Hypothalamus (tissue), 51 donors: ENCODE data around the gene TGFB1I1.
A peak's percentile ranks its signal among the peaks of the same experiment; 100 is the strongest.

Experiments used
- DNase-seq, 51 donors: peaks; one replicate each; lab custom pipeline; 2025; lab: John Stamatoyannopoulos, UW

Gene TGFB1I1

DNA sequence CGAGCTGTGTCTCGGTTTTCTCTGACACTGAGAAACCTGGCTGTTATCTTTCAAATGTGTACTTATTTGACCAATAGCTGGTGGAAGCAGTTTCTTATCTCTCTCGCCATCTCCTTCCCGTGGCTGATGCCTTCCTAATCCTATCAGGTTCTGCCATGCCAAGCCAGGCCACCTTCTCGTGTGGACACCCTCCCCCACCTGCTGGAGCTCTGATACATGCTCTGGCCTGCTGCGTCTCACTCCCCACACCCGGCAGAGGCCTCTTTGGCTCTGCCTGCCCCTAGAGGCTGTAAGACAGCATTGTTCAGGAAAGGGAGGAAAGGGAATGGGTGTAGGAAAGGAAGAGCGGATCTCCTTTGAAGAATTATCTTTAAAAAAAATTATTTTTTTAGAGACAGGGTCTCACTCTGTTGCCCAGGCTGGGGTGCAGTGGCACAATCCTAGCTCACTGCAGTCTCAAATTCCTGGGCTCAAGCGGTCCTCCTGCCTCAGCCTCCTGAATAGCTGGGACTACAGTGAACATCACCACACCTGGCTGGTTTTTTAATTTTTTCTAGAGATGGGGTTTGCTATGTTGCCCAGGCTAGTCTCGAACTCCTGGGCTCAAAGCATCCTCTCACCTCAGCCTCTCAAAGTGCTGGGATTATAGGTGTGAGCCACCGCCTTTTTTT is 20.1 kb upstream of the TGFB1I1 start:
- DNase-seq: peak in 21 of 51 donors; percentile 10 to 57 (median 32)

DNA sequence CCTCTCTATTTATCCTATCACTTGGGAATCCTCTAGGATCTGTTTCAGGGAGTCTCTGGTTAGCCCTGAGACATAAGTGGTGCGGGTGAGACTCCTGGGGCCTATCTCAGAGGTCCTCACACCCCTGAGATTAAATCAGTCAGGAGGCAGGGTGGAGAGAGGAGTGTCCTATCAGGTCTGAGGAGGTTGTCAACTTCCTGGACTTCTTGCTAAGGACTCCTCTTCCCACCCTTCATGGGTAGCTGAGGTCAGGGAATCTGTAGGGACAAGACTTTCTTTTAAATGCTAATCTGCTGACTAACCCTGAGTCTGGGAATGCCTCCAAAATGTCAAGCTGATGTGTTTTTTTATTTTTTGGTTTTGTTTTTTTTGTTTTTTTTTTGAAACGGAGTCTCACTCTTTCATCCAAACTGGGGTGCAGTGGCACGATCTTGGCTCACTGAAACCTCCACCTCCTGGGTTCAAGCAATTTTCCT is 19.3 kb upstream of the TGFB1I1 start:
- DNase-seq: peak in 1 of 51 donors; percentile 11

DNA sequence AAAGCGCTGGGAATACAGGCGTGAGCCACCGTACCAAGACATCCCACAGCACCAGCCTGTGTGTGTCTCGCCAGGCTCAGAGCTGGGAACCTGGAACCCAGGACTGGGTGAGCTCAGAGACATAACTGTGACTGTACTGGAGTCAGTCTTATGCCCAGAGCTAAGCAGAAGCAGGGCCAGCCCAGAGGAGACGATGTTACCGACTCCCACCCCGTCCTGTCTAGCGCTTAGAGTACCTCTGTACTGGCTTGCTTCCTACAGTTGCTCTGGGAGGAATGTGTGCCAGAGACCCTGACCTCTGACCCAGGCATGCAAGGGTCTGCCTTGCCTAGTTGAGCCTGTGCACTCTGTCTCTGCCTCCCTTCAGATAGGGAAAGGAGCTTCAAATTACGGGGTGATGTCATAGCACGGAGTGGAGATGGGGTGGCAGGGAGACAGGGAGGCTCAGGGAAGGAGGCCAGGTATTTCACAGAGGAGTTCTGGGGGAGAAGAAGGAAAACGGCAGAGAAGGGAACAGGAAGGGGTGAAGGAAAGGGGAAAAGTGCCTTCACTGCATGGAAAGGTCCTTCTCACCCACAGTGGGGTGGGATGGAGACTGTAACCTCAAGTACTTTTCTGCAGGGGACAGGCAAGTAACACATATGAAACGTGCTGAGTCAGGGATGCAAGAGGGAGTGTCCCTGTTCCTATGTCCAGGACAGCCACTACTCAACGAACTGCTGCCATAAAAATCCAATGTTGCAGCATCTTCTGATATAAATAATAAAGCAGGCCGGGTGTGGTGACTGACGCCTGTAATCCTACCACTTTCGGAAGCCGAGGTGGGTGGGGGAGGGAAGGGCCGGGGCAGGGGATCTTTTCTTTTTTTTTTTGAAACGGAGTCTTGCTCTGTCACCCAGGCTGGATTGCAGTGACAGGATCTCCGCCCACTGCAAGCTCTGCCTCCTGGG is 18.4 kb upstream of the TGFB1I1 start:
- DNase-seq: no peak

DNA sequence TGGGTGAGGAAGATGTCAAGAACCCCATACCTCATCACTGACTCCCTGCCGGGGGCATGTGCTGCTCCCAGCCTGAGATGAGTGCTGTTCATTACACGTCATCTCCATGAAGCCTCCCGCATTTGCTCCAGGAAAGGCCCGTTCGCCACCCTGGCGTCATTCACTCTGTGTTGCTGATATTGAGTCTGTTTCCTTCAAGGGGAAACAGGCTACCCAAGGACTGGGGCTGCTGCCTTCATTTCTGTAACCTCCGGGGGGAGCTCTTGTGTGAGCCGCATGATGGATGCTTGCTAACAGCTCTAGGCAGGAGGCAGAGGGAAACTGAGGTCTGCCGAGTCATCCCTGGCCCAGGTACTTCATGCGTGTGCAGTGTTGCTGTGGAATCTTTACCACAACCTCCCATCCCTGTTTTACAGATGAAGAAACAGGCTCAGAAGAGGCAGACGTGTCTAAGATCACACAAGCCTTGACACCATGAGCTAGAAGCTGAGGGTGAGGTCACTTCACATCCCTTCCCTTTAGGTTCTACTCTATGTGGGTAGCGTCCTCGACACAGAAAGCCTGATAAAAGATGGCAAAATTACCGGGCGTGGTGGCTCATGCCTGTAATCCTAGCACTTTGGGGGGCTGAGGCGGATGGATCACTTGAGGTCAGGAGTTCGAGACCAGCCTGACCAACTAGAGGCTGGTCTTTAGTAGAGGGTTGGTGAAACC is 16.2 kb upstream of the TGFB1I1 start:
- peak in 1 of 51 donors; percentile 7 for DNase-seq

DNA sequence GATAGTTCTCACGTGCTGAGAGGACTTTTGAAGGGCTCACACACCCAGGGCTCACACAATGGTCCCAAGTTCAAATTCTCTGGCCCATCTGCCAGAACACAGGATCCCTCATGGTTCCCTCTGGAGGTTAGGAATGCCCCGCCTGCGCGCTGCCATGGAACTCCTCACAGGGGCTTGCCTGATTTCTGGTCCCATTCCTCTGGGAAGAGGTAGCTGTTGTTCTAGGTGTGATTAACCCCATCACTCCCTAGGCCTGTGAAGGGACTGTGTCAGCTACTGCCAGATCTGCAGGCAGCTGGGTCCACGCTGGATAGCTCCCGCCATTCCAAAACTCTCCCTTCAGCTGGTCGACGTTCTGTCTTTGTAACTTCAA is 15.0 kb upstream of the TGFB1I1 start:
- DNase-seq: no peak

DNA sequence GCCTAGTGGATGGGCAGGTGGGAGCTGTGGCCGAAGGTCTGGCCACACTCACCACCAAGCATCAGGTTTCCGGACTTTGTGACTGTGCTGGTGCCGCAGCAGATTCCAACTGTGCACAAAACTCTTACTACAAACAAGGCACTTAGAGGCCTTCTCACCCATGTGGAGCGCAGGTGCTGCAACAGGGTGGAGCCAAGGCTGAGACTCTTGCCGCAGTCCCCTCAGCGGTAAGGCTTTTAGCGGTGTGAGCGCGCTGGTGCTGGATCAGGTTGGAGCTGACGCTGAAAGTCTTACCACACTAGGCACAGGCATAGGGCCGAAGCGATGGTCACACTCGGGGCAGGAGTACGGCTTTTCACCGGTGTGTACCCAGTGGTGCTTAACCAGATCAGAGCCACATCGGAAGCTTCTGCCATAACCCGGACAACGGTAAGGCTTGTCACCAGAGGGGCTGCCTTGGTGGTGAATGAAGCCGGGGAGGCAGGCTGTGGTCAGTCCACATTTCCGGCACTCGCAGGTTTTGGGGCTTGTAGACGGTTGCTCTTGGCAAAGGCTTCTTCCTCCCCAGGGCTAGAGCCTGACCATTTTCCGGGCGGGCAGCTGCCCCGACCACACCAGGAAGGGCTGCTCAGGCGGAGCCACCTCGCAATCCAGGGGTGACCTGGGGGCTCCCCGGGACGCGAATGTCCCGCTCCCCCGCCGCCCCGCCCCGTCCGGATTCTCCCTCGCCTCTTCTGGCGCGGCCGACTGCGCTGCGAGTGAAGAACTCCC is 13.7 kb upstream of the TGFB1I1 start:
- peak in 5 of 51 donors; percentile 33 to 64 (median 52) for DNase-seq

DNA sequence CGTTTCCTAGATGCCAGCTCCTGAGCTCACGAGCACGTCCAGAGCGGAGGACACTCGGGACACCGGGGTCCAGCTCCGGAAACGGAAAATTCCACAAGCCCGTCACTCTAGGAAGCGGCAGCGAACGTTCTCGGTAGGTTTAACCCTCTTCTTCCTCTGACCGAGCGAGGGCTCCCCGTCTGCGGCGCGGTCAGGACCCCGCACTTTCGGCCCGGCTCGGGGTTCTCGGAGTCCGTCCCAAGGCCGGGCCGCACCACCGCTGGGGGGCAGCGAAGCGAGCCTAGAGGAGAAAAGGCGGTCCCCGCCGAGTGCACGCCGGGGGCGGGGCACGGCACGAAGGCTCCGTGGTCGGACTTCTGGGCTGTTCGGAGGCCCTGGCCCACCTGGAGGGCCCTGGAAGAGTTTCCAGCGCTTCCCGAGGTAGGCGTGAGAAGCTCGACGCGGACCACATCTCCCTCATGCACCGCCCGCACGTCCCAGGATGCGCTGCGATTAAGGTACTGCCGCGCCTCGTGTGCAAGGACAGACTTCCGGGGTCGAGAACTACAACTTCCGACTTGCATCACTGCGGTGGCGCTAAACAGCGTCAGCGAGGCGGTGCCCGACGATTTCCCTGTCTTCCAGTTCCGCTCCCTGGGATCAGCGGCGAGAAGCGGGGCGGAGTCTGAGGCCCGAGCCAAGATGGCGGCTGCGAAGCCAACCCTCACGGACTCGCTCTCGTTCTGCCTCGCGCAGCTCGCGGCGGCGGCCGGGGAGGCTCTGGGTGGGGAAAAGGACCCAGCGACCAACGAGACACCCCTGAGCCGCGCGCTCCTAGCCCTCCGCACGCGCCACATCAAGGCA is 12.9 kb upstream of the TGFB1I1 start, which contains the start of gene ARMC5:
Gene ARMC5 (plus strand): TSS at position 658 of the 843 bp plus-strand sequence. CDS start 24 bp downstream, at position 682.
- peak; percentile 88 to 99 (median 97) for DNase-seq

DNA sequence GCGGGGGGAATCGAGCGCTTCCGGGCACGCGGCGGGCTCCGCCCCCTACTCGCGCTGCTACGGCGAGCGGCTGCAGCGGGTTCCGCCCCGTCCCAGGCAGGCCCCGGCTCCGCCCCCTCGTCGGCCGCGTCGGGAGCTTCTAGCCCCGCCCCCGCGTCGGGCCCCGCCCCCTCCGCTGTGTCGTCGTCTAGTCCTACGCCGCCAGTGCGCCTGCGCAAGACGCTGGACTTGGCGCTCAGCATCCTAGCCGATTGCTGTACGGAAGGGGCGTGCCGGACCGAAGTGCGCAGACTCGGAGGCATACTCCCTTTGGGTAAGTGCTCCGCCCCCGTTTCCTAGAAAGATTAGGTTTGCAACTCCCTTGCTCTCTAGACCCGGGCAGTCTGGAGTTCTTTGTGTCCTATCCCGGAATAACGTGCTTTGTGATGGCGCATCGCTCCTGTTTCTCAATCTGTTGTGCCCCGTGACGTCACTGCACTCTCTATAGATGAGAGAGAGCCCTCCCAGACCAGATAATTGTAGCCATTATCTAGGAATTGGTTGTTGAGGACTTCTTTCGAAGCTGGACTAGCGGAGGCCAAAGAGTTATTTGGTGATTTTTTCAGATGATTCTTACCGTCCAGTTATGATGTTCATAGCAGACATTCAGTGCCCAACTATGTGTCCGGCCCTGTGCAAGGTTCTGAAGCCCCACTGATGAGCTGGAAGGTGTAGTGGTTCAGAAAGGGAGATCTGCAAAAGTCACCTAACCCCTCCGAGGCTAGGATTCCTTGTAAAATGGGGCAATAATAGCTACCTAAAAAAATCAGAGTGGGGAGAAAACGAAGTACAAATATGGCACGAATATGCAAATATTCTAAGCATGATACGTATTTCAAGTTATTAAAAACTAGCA is 12.0 kb upstream of the TGFB1I1 start:
- peak; percentile 96 to 100 (median 99) for DNase-seq

DNA sequence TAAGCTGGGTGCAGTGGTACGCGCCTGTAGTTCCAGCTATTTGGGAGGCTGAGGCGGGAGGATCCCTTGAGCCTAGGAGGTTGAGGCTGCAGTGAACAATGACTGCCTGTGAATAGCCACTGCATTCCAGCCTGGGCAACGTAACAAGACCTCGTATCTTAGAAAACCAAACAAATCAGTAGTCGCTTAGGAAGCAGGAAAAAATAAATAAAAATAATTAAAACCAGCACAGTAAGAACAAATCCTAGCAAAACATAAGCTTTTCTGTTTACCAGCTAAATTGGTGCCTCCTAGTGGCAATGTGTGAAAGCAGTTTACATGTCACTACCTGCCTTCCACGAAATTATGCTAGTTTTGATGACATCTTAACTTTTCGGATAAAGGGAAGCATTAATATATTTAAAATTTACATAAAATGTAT is 11.4 kb upstream of the TGFB1I1 start:
- DNase-seq: no peak

DNA sequence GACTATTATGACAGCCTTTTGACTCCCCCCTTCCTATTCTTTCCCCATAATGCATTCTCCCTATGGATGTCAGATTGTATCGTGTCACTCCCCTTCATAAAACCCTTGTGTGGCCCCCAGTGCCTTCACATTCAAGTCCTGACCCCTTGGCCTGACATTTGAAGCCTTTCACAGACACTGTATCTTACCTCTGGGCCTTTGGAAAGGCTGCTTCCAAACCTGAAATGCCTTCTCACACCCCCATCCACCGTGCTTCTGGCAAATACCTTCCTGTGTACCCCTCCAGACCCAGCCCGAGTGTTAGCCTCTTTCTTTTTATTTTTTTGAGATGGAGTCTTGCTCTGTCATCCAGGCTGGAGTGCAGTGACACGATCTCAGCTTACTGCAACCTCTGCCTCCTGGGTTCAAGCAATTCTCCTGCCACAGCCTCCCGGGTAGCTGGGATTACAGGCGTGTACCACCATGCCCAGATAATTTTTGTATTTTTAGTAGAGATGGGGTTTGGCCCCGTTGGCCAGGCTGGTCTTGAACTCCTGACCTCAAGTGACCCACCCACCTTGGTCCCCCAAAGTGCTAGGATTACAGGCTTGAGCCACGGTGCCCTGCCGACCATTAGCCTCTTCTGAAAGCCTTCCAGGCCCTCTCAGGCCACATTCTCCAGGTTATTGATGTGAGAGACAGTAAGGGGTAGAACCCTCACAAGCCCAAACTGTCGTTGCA is 10.6 kb upstream of the TGFB1I1 start:
- DNase-seq: no peak

DNA sequence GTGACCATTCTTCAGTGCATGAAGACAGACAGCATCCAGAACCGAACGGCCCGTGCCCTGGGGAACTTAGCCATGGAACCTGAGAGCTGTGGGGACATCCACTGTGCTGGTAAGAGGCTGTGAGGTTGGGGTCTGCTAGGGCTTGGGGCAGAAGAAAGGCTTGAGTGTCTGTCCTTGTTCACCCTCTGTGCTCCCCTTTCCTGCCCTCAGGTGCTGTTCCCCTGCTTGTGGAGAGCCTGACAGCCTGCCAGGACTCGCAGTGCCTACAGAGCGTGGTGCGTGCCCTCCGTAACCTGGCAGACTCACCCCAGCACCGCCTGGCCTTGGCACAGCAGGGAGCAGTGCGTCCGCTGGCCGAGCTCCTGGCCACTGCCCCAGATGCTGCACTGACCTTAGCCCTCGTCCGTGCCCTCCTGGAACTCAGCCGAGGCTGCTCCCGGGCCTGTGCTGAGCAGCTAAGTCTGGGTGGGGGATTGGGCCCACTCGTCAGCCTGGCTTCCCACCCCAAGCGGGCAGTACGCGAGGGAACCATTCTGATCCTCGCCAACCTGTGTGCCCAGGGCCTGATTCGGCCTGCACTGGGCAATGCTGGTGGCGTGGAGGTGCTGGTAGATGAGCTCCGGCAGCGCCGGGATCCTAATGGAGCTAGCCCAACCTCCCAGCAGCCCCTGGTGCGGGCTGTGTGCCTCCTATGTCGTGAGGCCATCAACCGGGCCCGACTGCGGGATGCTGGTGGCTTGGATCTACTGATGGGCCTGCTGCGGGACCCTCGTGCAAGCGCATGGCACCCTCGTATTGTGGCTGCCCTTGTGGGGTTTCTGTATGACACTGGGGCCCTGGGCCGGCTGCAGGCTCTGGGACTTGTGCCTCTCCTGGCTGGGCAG is 9.8 kb upstream of the TGFB1I1 start:
- DNase-seq: no peak

DNA sequence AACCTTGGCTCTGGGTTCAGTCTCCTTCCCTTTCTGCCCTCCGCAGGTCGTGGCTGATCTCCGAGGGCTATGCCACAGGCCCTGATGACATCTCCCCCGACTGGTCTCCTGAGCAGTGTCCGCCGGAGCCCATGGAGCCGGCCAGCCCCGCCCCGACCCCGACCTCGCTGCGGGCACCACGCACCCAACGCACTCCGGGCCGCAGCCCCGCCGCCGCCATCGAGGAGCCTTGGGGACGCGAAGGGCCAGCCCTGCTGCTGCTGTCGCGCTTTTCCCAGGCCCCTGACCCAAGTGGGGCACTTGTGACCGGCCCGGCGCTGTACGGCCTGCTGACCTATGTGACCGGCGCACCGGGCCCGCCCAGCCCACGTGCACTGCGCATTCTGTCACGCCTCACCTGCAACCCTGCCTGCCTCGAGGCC is 7.6 kb upstream of the TGFB1I1 start:
- no peak for DNase-seq

DNA sequence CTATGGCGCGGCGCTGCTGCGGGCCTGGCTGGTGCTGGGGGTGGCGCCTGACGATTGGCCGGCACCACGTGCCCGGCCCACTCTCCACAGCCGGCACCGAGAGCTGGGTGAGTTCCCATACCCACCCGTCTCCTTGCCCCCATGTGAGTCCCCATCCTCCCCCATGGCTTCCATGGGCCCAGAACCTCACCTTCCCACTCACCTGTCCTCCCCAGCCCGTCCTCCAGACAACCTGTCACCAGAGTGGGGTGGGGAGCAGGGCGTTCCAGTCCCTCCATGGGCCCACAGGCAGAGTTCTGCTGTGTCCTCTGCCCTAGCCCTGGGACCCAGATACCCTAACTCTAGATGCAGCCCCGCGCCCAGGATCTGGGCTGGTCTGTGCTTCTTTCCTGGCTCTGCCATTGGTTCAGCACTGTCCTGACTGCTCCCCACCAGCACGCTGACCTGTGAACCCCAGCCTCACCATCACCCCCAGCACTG is 7.1 kb upstream of the TGFB1I1 start:
- DNase-seq: no peak

DNA sequence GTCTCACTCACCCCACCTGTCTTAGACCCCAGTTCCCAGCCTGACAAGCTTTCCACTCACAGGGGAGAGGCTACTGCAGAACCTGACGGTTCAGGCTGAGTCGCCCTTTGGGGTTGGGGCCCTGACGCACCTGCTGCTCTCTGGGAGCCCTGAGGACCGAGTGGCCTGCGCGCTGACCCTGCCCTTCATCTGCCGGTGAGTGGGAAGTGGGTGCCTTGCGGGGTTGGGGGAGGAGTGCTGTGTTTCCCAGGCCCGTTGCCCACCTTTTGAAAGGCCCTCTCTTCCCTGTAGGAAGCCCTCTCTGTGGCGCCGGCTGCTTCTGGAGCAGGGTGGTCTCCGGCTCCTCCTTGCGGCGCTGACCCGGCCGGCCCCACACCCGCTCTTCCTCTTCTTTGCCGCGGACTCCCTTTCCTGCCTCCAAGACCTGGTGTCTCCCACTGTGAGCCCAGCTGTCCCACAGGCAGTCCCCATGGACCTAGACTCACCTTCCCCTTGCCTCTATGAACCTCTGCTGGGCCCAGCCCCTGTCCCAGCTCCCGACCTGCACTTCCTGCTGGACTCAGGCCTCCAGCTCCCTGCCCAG is 6.1 kb upstream of the TGFB1I1 start:
- no peak for DNase-seq

DNA sequence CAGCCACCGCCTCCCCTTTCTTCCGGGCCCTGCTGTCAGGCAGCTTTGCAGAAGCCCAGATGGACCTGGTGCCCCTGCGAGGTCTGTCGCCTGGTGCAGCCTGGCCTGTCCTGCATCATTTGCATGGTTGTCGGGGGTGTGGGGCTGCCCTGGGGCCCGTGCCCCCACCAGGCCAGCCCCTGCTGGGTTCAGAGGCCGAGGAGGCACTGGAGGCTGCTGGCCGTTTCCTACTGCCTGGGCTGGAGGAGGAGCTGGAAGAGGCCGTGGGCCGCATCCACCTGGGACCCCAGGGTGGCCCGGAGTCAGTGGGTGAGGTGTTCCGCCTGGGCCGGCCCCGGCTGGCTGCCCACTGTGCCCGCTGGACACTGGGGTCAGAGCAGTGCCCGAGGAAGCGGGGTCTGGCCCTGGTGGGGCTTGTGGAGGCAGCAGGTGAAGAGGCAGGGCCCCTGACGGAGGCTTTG is 5.5 kb upstream of the TGFB1I1 start:
- DNase-seq: no peak
